BE2C (cell line): Measurements from ENCODE around the gene CYP27B1.
A peak's percentile ranks its signal among the peaks of the same experiment; 100 is the strongest.

Source experiments
- DNase-seq: peaks from one replicate; pipeline ENCODE4 v3.0.0-alpha.2; 2020
- H3K27me3 ChIP-seq: fragments of 250-450 bp; sonication (Bioruptor Pico); 2 replicates; pipeline ENCODE4 v1.5.1; 2020; ENCODE audit warnings: mild to moderate bottlenecking
- H3K36me3 ChIP-seq: fragments of 250-450 bp; sonication (Bioruptor Pico); 2 replicates; pipeline ENCODE4 v1.5.1; 2020; ENCODE audit warnings: mild to moderate bottlenecking
- H3K4me1 ChIP-seq: fragments of 250-450 bp; sonication (Bioruptor Pico); 2 replicates; pipeline ENCODE4 v1.5.1; 2020
- H3K4me3 ChIP-seq: 2 replicates; pipeline ENCODE4 v1.5.1; 2011; ENCODE audit warnings: low read depth, low read length
- H3K9me3 ChIP-seq: fragments of 250-450 bp; sonication (Bioruptor Pico); 2 replicates; pipeline ENCODE4 v1.5.1; 2020
- CTCF ChIP-seq: IDR thresholded peaks from 2 replicates; pipeline ENCODE4 v1.5.1; 2012; ENCODE audit warnings: mild to moderate bottlenecking, low read depth, low read length

CYP27B1 gene

GRCh38 chr12:57771236-57771872, 4.5 kb upstream of the CYP27B1 start:
- Histone ChIP-seq H3K9me3 (no peaks in the 10 kb centered on the region), H3K4me1 (peaks cover 5% of the 10 kb centered on the region; the same call in 1 of the 2 replicates), H3K27me3 (peaks cover 8% of the 10 kb centered on the region), H3K36me3 (peaks cover 24% of the 10 kb centered on the region), H3K4me3 (peak overlapping the region; percentile 96)
- peak; percentile 92 for DNase-seq
- TF ChIP-seq CTCF, result no peak

GRCh38 chr12:57770734-57771133, 3.9 kb upstream of the CYP27B1 start:
- H3K4me1 ChIP-seq, result peaks cover 5% of the 10 kb centered on the region; the same call in 1 of the 2 replicates
- no peak for DNase-seq
- H3K4me3 ChIP-seq, result peak overlapping the region; percentile 96
- H3K9me3 ChIP-seq, result no peaks in the 10 kb centered on the region
- peaks cover 14% of the 10 kb centered on the region for H3K27me3 ChIP-seq
- no peak for TF ChIP-seq CTCF
- H3K36me3 ChIP-seq, result peaks cover 24% of the 10 kb centered on the region

GRCh38 chr12:57769594-57769993, 2.7 kb upstream of the CYP27B1 start:
- Histone ChIP-seq H3K4me1 (peaks cover 5% of the 10 kb centered on the region; the same call in 1 of the 2 replicates), H3K9me3 (no peaks in the 10 kb centered on the region), H3K36me3 (peaks cover 24% of the 10 kb centered on the region), H3K4me3 (no peak overlapping the region), H3K27me3 (peaks cover 25% of the 10 kb centered on the region)
- no peak for TF ChIP-seq CTCF
- DNase-seq, result no peak

GRCh38 chr12:57767876-57768275, 998 bp upstream of the CYP27B1 start:
- Histone ChIP-seq H3K36me3 (peaks cover 24% of the 10 kb centered on the region), H3K27me3 (peaks cover 37% of the 10 kb centered on the region), H3K4me3 (no peak overlapping the region), H3K9me3 (no peaks in the 10 kb centered on the region), H3K4me1 (peaks cover 5% of the 10 kb centered on the region; the same call in 1 of the 2 replicates)
- DNase-seq, result no peak
- no peak for TF ChIP-seq CTCF

GRCh38 chr12:57767305-57767698, 424 bp upstream of the CYP27B1 start:
- peaks cover 37% of the 10 kb centered on the region for H3K27me3 ChIP-seq
- H3K36me3 ChIP-seq, result peaks cover 24% of the 10 kb centered on the region

More at GRCh38 chr12:57767305-57767698, 424 bp upstream of the CYP27B1 start:
- DNase-seq, result no peak
- H3K9me3 ChIP-seq, result no peaks in the 10 kb centered on the region
- H3K4me3 ChIP-seq, result no peak overlapping the region
- TF ChIP-seq CTCF, result no peak
- H3K4me1 ChIP-seq, result peaks cover 5% of the 10 kb centered on the region; the same call in 1 of the 2 replicates
